NCI-H226 (cell line): Measurements from ENCODE around the gene KBTBD12.
"Not testable (repeated sequence)": the region's sequence is repeated elsewhere in the genome, so short reads cannot be mapped to it uniquely, and the experiment has no call there.

Experiments
- DNase-seq: peaks from one replicate; pipeline ENCODE4 v3.0.0-alpha.2; 2015

KBTBD12 gene

DNA sequence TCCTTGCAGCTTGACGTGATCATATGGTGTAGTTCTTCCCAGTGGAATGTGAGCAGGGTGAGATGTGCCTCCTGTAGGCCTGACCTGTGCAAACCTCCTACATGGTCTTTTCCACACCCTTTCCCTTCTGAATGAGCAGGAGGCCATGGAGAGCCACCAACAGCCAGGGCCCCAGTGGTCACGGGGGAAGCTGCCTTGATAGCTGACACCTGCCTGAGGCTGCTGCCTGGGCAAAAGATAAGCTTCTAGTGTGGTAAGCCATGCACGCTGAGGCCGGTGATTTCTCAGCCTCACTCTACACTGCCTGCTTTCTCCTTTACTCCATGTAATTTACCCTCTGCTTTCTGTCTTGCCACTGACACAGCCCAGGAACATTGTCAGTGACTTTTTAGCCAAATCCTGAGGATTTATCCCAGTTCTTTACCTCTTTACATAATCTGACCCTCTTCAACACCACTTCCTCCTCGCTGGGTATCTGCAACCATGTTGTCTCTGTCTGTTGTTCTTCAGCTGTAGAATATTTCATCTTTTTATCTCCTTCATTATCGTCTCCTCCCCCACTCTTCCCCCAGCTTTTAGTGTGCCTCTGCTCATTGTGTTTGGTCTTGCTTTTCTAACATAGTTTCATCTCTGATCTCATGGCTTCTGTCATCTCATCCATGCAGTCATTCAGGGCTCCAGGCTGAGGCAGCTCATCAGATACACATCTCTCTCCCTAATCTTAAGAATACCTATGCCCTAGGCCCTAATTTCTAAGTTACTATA lies 11.2 kb upstream of the KBTBD12 start:
- no peak for DNase-seq

GRCh38 chr3:127905556-127905955 lies 9.5 kb upstream of the KBTBD12 start:
- DNase-seq: no peak

DNA sequence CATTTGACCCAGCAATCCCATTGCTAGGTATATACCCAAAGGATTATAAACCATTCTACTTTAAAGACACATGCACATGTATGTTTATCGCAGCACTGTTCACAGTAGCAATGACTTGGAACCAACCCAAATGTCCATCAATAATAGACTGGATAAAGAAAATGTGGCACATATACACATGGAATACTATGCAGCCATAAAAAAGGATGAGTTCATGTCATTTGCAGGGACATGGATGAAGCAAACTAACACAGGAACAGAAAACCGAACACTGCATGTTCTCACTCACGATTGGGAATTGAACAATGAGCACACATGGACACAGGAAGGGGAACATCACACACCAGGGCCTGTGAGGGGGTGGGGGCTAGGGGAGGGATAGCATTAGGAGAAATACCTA lies 8.4 kb upstream of the KBTBD12 start:
- not testable (repeated sequence) for DNase-seq

DNA sequence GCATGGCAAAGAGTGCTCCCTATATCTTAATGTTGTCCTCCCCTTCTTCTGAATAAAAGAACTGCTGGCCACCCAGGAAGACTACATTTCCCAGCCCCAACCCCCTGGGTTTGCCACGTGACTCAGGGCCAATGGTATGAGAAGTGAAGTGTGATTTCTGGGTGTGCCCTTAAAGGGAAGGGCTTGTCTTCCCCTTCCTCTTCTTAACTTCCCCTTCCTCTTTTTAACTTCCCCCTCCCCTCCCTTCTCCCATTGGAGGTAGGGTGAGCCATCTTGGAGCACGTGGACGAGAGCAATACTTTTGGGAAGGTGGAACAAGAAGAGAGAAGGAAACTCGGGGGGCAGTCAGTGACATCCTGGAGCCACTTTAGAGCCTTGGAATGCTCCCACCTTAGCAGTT lies 6.8 kb upstream of the KBTBD12 start:
- DNase-seq: no peak

GRCh38 chr3:127908951-127909350 lies 6.1 kb upstream of the KBTBD12 start:
- no peak for DNase-seq

- no peak for DNase-seq
Observed at GRCh38 chr3:127909646-127910045, 5.4 kb upstream of the KBTBD12 start.

DNA sequence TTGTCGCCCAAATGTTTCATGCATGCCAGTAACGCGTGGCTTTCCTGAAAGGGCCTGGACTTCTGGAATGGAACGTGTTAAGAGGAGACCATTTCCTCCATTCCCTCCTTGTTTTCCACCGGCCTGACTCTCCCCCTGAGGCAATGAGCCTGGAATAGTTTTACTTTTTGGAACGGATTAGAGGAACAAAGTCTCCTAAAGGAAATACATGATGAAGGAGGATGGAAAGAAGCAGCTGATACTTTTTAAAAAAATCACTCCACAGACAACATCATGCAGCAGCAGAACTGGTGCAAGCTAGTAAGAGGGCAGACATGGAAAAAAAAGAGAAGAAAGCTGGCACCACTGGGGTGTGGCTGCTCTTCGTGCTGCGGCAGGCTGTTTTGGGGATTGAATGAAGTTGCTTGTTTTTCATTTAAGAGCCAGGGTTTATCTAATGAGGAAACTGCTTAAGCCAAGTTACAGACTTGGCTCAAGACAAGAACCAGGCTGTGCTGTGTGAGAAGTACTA lies 3.6 kb upstream of the KBTBD12 start:
- no peak for DNase-seq

- not testable (repeated sequence) for DNase-seq
Observed at GRCh38 chr3:127913841-127914240, 1.2 kb upstream of the KBTBD12 start.

DNA sequence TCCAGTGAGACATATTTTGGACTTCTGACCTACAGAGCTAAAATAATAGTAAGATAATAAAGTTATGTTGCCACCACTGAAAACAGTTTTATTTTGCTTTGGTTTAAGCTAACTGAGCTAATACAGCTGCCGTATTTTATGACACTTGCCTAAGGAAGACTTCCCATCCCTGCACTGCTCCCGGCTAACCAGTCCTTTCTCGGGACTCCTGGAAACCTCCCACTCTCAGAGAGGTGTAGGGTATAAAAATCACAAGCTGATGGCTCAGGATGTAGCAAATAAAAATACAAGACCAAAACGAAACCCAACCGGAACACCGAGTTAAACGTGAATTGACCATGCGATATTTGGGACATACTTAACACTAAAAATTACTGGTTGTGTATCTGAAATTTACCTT lies 448 bp upstream of the KBTBD12 start:
- DNase-seq: no peak

- DNase-seq: no peak
Observed at GRCh38 chr3:127915937-127916493, 983 bp downstream of the KBTBD12 start.

- DNase-seq: no peak
Observed at GRCh38 chr3:127920738-127921137, 5.7 kb downstream of the KBTBD12 start.

- DNase-seq: no peak
Observed at GRCh38 chr3:127923611-127924010, 8.6 kb downstream of the KBTBD12 start.

DNA sequence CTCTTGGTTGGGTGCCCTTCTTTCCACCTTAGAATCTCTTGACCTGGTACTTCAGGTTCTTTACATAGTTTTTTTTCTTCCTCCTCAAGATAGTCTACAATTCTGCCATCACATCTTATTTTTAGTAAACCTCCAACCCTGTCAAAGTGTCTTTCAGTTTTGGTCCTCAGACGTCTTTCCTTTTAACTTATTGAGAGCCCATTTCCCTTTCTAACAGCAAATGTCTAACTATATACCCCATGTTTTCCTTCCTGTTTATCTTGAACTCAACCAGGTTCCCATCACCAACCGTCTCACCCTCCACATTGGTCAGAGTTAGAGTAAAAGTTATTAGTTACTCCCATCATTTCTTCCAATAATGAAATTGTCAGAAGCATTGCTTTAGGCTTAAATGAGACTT lies 10.4 kb downstream of the KBTBD12 start:
- no peak for DNase-seq

GRCh38 chr3:127927829-127928604 lies 13.0 kb downstream of the KBTBD12 start:
- no peak for DNase-seq

- DNase-seq: no peak
Observed at GRCh38 chr3:127929818-127930413, 14.9 kb downstream of the KBTBD12 start.

- no peak for DNase-seq
Observed at GRCh38 chr3:127933396-127933795, 18.4 kb downstream of the KBTBD12 start.

- no peak for DNase-seq
Observed at GRCh38 chr3:127938800-127939199, 23.8 kb downstream of the KBTBD12 start.

DNA sequence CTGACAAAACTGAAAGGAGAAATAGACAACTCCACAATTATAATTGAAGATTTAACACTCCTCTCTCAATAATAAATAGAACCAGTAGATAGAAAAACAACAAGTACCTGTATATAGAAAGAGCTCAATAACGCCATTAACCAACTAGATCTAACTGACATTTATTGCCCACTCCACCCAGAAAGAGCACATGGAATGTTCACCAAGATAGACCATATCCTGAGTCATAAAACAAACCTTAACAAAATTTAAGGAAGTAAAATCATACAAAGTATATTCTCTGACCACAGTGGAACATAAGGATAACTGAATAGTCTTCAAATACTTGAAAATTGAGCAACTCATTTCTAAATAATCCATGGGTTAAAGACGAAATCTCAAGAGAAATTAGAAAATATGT lies 25.1 kb downstream of the KBTBD12 start:
- DNase-seq: no peak

- no peak for DNase-seq
Observed at GRCh38 chr3:127942613-127943012, 27.6 kb downstream of the KBTBD12 start.

DNA sequence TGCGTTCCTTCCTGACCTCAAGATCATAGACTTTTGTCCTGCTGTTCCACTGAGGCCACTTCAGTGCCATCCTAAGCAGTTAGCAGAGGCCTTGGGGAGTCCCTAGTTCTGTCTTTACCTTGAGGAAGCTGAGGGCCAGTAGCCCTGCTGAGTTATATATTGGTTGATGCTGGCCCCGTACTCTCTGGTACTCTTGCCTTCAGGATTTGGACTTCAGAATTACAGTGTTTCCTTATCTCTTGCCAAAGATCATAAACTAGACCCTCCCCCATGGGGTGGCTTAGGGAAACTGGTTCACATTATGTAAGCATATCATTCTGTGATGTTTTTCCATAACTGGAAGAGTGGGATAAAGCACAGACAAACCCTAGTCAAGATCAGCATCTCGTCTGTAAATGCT lies 33.2 kb downstream of the KBTBD12 start:
- no peak for DNase-seq

- DNase-seq: no peak
Observed at GRCh38 chr3:127949446-127950055, 34.5 kb downstream of the KBTBD12 start.

GRCh38 chr3:127951276-127951675 lies 36.2 kb downstream of the KBTBD12 start:
- DNase-seq: peak; percentile 18
